GM23338 (cell line): ENCODE results near the gene ART4. TPM values are rescaled to one million over a fixed set of nuclear protein-coding genes. Genes with fewer than 3 reads are reported as not detected.

Source experiments
- ATAC-seq: fragments of 200-7000 bp; cut with Tn5 transposase; 3 replicates; pipeline ENCODE4 v1.9.1; 2020
- DNase-seq: peaks from one replicate; pipeline ENCODE4 v3.0.0-alpha.2; 2015; ENCODE audit warnings: low spot score
- H2AFZ ChIP-seq: fragments of 200-600 bp; sonication (generic); 2 replicates; pipeline ENCODE4 v1.8.0; 2016; ENCODE audit warnings: antibody characterized with exemption, mild to moderate bottlenecking, moderate library complexity
- H3F3A ChIP-seq: fragments of 200-600 bp; sonication (generic); replicated peaks from 2 replicates; pipeline ENCODE4 v1.8.0; 2017; ENCODE audit warnings: antibody characterized with exemption, mixed run types, low read depth
- H3K27ac ChIP-seq: fragments of 200-600 bp; sonication (generic); 2 replicates; pipeline ENCODE4 v1.6.1; 2016; ENCODE audit warnings: low read depth
- H3K27me3 ChIP-seq: fragments of 200-600 bp; sonication (generic); 2 replicates; pipeline ENCODE4 v1.8.0; 2016; ENCODE audit warnings: mild to moderate bottlenecking, mixed run types, moderate library complexity; ENCODE audit not compliant: insufficient read depth
- H3K36me3 ChIP-seq: fragments of 200-600 bp; sonication (generic); 2 replicates; pipeline ENCODE4 v1.8.0; 2016; ENCODE audit warnings: mild to moderate bottlenecking; ENCODE audit not compliant: insufficient read depth
- H3K4me1 ChIP-seq: fragments of 200-600 bp; sonication (generic); 2 replicates; pipeline ENCODE4 v1.8.0; 2016; ENCODE audit warnings: mild to moderate bottlenecking, moderate library complexity; ENCODE audit not compliant: insufficient read depth
- H3K4me2 ChIP-seq: fragments of 200-600 bp; sonication (generic); 2 replicates; pipeline ENCODE4 v1.7.1; 2017; ENCODE audit warnings: mixed run types
- H3K4me3 ChIP-seq: fragments of 200-600 bp; sonication (generic); 2 replicates; pipeline ENCODE4 v1.6.1; 2016; ENCODE audit warnings: mixed run types
- H3K79me2 ChIP-seq: fragments of 200-600 bp; sonication (generic); replicated peaks from 2 replicates; pipeline ENCODE4 v1.8.0; 2017; ENCODE audit warnings: mild to moderate bottlenecking; ENCODE audit not compliant: insufficient read depth
- H3K9me2 ChIP-seq: fragments of 200-600 bp; sonication (generic); 2 replicates; pipeline ENCODE4 v1.8.0; 2017; ENCODE audit not compliant: insufficient read depth
- H4K20me1 ChIP-seq: fragments of 200-600 bp; sonication (generic); replicated peaks from 2 replicates; pipeline ENCODE4 v1.8.0; 2017; ENCODE audit warnings: mild to moderate bottlenecking; ENCODE audit not compliant: insufficient read depth
- H3K27ac Mint-ChIP-seq: 2 replicates; pipeline ENCODE4 v1.8.0; 2020; ENCODE audit warnings: inconsistent platforms, mild to moderate bottlenecking, moderate library complexity, mixed read lengths
- H3K27me3 Mint-ChIP-seq: 3 replicates; pipeline ENCODE4 v1.8.0; 2022; ENCODE audit warnings: low read depth, mild to moderate bottlenecking, moderate library complexity, mixed read lengths, inconsistent platforms; ENCODE audit not compliant: insufficient read depth, poor library complexity
- H3K36me3 Mint-ChIP-seq: 3 replicates; pipeline ENCODE4 v1.8.0; 2021; ENCODE audit warnings: low read depth, mild to moderate bottlenecking, inconsistent platforms, moderate library complexity, mixed read lengths
- H3K4me1 Mint-ChIP-seq: 3 replicates; pipeline ENCODE4 v1.8.0; 2020; ENCODE audit warnings: mild to moderate bottlenecking, inconsistent platforms, mixed read lengths
- H3K4me3 Mint-ChIP-seq: 3 replicates; pipeline ENCODE4 v1.8.0; 2021; ENCODE audit warnings: moderate library complexity, mild to moderate bottlenecking, inconsistent platforms, mixed read lengths
- H3K9me3 Mint-ChIP-seq: 3 replicates; pipeline ENCODE4 v1.8.0; 2020; ENCODE audit warnings: moderate library complexity, mild to moderate bottlenecking, inconsistent platforms, mixed read lengths
- CREB1 ChIP-seq: fragments of 250-450 bp; sonication (Bioruptor Pico); IDR thresholded peaks from 2 replicates; pipeline ENCODE4 v1.5.0; 2020; ENCODE audit warnings: low read depth, mild to moderate bottlenecking, moderate library complexity
- CTCF ChIP-seq, 2 experiments: fragments of 200-600 bp in 1 of 2; sonication (generic) in 1 of 2; conservative IDR thresholded peaks; 2 replicates each; pipeline versions ENCODE4 v1.5.1 to v1.6.1; 2016 to 2017; ENCODE audit warnings: antibody characterized with exemption in 2 of 2, low read depth in 2 of 2, mild to moderate bottlenecking in 2 of 2, moderate library complexity in 1 of 2
- ETS1 ChIP-seq: IDR thresholded peaks from 2 replicates; pipeline ENCODE4 v1.6.1; 2016; ENCODE audit warnings: antibody characterized with exemption
- EZH2 ChIP-seq: fragments of 200-600 bp; sonication (generic); IDR thresholded peaks from one replicate; pipeline ENCODE4 v1.8.0; 2017; ENCODE audit warnings: antibody characterized with exemption, mild to moderate bottlenecking, low read depth; ENCODE audit not compliant: unreplicated experiment
- EZH2phosphoT487 ChIP-seq: fragments of 200-600 bp; sonication (generic); IDR thresholded peaks from one replicate; pipeline ENCODE4 v1.8.1; 2018; ENCODE audit warnings: antibody characterized with exemption; ENCODE audit not compliant: unreplicated experiment
- JUNB ChIP-seq: IDR thresholded peaks from one replicate; pipeline ENCODE4 v1.6.1; 2016; ENCODE audit warnings: antibody characterized with exemption; ENCODE audit not compliant: unreplicated experiment
- NANOG ChIP-seq: IDR thresholded peaks from 2 replicates; pipeline ENCODE4 v1.6.1; 2016; ENCODE audit warnings: antibody characterized with exemption, borderline replicate concordance
- POLR2AphosphoS5 ChIP-seq: IDR thresholded peaks from 2 replicates; pipeline ENCODE4 v1.6.1; 2016; ENCODE audit warnings: antibody characterized with exemption, low read depth
- REST ChIP-seq: IDR thresholded peaks from one replicate; pipeline ENCODE4 v1.6.1; 2018; ENCODE audit warnings: antibody characterized with exemption; ENCODE audit not compliant: unreplicated experiment
- STAT1 ChIP-seq: IDR thresholded peaks from one replicate; pipeline ENCODE4 v1.6.1; 2016; ENCODE audit warnings: antibody characterized with exemption; ENCODE audit not compliant: unreplicated experiment
- ZNF114 ChIP-seq: fragments of 250-450 bp; sonication (Bioruptor Pico); IDR thresholded peaks from 2 replicates; pipeline ENCODE4 v1.5.0; 2020; ENCODE audit warnings: mild to moderate bottlenecking, moderate library complexity
- ZNF331 ChIP-seq: fragments of 250-450 bp; sonication (Bioruptor Pico); IDR thresholded peaks from 2 replicates; pipeline ENCODE4 v1.5.0; 2020; ENCODE audit warnings: low read depth, mild to moderate bottlenecking, moderate library complexity
- ZNF462 ChIP-seq: fragments of 250-450 bp; sonication (Bioruptor Pico); IDR thresholded peaks from 2 replicates; pipeline ENCODE4 v1.5.0; 2020; ENCODE audit warnings: mild to moderate bottlenecking, moderate library complexity
- polyA plus RNA-seq: library from polyadenylated mRNA; unstranded; fragments of >200 nt; fragmentation: Nextera tagmentation; extraction: Ambion mirVana; gene quantifications from 2 replicates; pipeline ENCODE4 v1.2.1, GENCODE V29; 2016
- total RNA-seq: library from RNA; depleted of rRNA; stranded (reverse); fragments of >200 nt; shearing (Covaris generic); gene quantifications from 2 replicates; pipeline ENCODE4 v1.2.3, GENCODE V29; 2014

Gene ART4
- total and polyA plus RNA-seq, 2 experiments from 2014 or later: 0.08 TPM; not detected in 1

- TF ChIP-seq ZNF462 (CRISPR knock-in tag): no peak
- no peak for TF ChIP-seq ZNF331
- no peak for TF ChIP-seq JUNB
These were observed 1.6 kb downstream of the ART4 start (continued) for GRCh38 chr12:14841761-14842160.

- H3K4me3 ChIP-seq: no peak overlapping the region
- TF ChIP-seq REST (no peak), EZH2 (no peak), CREB1 (CRISPR knock-in tag) (no peak), POLR2AphosphoS5 (no peak), NANOG (no peak), CTCF (conservative IDR thresholded peaks at IDR 0.05; ENCODE audit: low read depth in 2 of 2) (no peak), JUNB (no peak), ZNF331 (no peak), ETS1 (no peak), ZNF114 (no peak), EZH2phosphoT487 (no peak), STAT1 (no peak)
These were observed 2.7 kb downstream of the ART4 start for GRCh38 chr12:14840616-14841015.

More at GRCh38 chr12:14840616-14841015, 2.7 kb downstream of the ART4 start:
- H3K27ac ChIP-seq: no peak overlapping the region
- peaks cover 3% of the 10 kb centered on the region; the same call in 1 of the 3 replicates for H3K4me1 Mint-ChIP-seq
- H3K4me1 ChIP-seq: no peaks in the 10 kb centered on the region
- H3K36me3 Mint-ChIP-seq: peaks cover 2% of the 10 kb centered on the region; the same call in 1 of the 3 replicates
- H3K9me2 ChIP-seq: no peaks in the 10 kb centered on the region
- H2AFZ ChIP-seq: no peak overlapping the region
- H3K4me2 ChIP-seq: no peak overlapping the region
- ATAC-seq: no peak
- H3K27me3 ChIP-seq: no peaks in the 10 kb centered on the region
- no peaks in the 10 kb centered on the region for H3K27me3 Mint-ChIP-seq
- peaks cover 9% of the 10 kb centered on the region; the same call in 1 of the 3 replicates for H3K9me3 Mint-ChIP-seq
- H4K20me1 ChIP-seq: no peaks in the 10 kb centered on the region
- H3F3A ChIP-seq: no peaks in the 10 kb centered on the region
- no peak overlapping the region for H3K4me3 Mint-ChIP-seq
- H3K36me3 ChIP-seq: no peaks in the 10 kb centered on the region
- no peak overlapping the region for H3K27ac Mint-ChIP-seq
- H3K79me2 ChIP-seq: no peaks in the 10 kb centered on the region
- no peak for DNase-seq
